ENCODE data around the gene VSIG10.

Gene VSIG10

DNA sequence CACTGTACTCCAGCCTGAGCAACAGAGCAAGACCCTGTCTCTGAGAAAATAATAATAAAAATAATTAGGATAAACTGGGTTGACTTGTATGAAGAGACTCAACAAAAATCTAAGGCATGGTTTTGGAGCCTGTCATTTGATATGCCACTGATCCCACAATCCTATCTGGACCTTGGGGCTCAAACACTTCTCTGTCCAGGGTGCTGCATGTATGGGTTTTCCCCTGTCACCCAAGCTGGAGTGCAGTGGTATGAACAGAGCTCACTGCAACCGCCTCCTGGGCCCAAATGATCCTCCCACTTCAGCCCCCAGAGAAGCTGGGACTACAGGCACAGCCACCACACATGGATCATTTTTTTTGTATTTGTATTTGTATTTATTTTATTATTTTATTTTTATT, 5.3 kb upstream of the VSIG10 start:
- CTCF ChIA-PET: no interaction called here

DNA sequence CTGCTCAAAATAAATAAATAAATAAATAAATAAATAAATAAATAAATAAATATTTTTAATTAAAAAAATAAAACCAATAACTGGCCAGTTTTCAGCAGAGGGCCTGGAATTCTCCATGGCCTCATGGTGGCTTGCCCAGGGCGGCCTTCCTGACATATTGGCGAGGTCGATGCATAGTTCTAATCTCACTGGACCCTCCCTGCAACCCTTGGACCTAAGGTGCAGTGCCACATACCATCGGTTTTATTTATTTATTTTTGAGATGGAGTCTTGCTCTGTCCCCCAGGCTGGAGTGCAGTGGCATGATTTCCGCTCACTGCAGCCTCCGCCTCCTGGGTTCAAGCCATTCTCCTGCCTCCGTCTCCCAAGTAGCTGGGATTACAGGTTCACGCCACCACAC, 3.9 kb upstream of the VSIG10 start:
- no peak for DNase-seq (ENCODE audit: low spot score)
- ChIA-PET POLR2A (ENCODE audit: low non-redundant PET) (no interaction called here), CTCF (no interaction called here)
- no peak for TF ChIP-seq CTCF (conservative IDR thresholded peaks at IDR 0.05; ENCODE audit: low read depth)
- no peak overlapping the region for H3K27ac ChIP-seq

More for the DNA sequence above, 5.3 kb upstream of the VSIG10 start:
- H3K27ac ChIP-seq: no peak overlapping the region
- no peak for TF ChIP-seq CTCF (conservative IDR thresholded peaks at IDR 0.05; ENCODE audit: low read depth)
- POLR2A ChIA-PET (ENCODE audit: low non-redundant PET): no interaction called here
- DNase-seq (ENCODE audit: low spot score): no peak

- POLR2A ChIA-PET (ENCODE audit: low non-redundant PET): interaction anchor here (0.6 kb wide), 1 partner anchor 237 kb away, joined by 3 read pairs; no protein-coding TSS in a partner anchor
- no peak overlapping the region for H3K27ac ChIP-seq
- CTCF ChIA-PET: interaction anchor here (0.6 kb wide), 1 partner anchor 21 kb away, joined by 5 read pairs; no protein-coding TSS in a partner anchor
- TF ChIP-seq CTCF (conservative IDR thresholded peaks at IDR 0.05; ENCODE audit: low read depth): no peak
- no peak for DNase-seq (ENCODE audit: low spot score)
Measured at GRCh38 chr12:118107011-118107410, 3.2 kb upstream of the VSIG10 start.

DNA sequence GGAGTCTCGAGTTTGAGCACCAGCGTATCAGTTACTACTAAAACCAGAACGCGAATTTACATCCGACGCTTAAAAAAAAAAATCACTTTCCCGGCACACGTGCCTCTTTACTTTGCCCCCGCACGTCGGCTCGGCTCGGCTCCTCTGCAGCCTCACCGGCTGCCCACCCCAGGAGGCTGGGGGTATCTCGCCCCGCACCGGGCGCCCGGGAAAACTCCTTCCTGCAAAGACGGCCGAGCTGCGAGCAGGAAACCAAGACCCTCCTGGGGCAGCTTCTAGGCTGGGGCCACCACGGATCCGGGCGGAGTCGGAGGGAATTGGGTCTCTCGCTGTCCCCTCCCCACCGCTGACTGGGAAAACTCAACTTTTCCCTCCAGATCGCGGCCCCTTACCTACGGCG, 610 bp downstream of the VSIG10 start:
- no peak for TF ChIP-seq CTCF (conservative IDR thresholded peaks at IDR 0.05; ENCODE audit: low read depth)
- DNase-seq (ENCODE audit: low spot score): peak; percentile 22
- ChIA-PET POLR2A (ENCODE audit: low non-redundant PET) (interaction anchor here (0.6 kb wide), 1 partner anchor 31 kb away, joined by 5 read pairs; no protein-coding TSS in a partner anchor), CTCF (interaction anchor here (1.0 to 1.2 kb wide), 3 partner anchors 18 to 273 kb away, joined by 3 to 5 read pairs (median 4); partner anchors contain the start of gene SUDS3)
- peak overlapping the region; percentile 83 for H3K27ac ChIP-seq

- ChIA-PET POLR2A (ENCODE audit: low non-redundant PET) (interaction anchor here (0.6 kb wide), 1 partner anchor 96 kb away, joined by 4 read pairs; no protein-coding TSS in a partner anchor), CTCF (interaction anchor here (1.0 to 1.1 kb wide), 3 partner anchors 34 to 274 kb away, joined by 3 to 4 read pairs (median 3); partner anchors contain the start of gene SUDS3)
- peak overlapping the region; percentile 83 for H3K27ac ChIP-seq
- TF ChIP-seq CTCF (conservative IDR thresholded peaks at IDR 0.05; ENCODE audit: low read depth): no peak
- peak; percentile 29 for DNase-seq (ENCODE audit: low spot score)
Measured at GRCh38 chr12:118102609-118103008, 1.2 kb downstream of the VSIG10 start.

- POLR2A ChIA-PET (ENCODE audit: low non-redundant PET): interaction anchor here (0.6 kb wide), 1 partner anchor 96 kb away, joined by 4 read pairs; no protein-coding TSS in a partner anchor
- H3K27ac ChIP-seq: peak overlapping the region; percentile 83
- CTCF ChIA-PET: interaction anchor here (0.8 to 1.1 kb wide), 2 partner anchors 60 to 274 kb away, joined by 3 to 4 read pairs; no protein-coding TSS in a partner anchor
- no peak for TF ChIP-seq CTCF (conservative IDR thresholded peaks at IDR 0.05; ENCODE audit: low read depth)
- DNase-seq (ENCODE audit: low spot score): peak; percentile 89
Measured at GRCh38 chr12:118102070-118102469, 1.7 kb downstream of the VSIG10 start.

Measured in RWPE1 (cell line).